AG04450 (cell line): ENCODE results near the gene PPP1R14D. TPM values are rescaled to one million over a fixed set of nuclear protein-coding genes. Genes with fewer than 3 reads are reported as not detected.

Source experiments
- CTCF ChIA-PET: fragments of 300-600, 350-600 bp; formaldehyde crosslinking; extraction: SDS; loops from one replicate; lab custom pipeline; 2022; ENCODE audit warnings: antibody characterized with exemption, inconsistent platforms; lab: Charles Lee
- POLR2A ChIA-PET: fragments of 350-600 bp; formaldehyde crosslinking; extraction: SDS; loops from one replicate; lab custom pipeline; 2021; ENCODE audit warnings: antibody characterized with exemption, inconsistent platforms; lab: Yijun Ruan, JAX
- DNase-seq: peaks from one replicate; pipeline ENCODE4 v3.0.0-alpha.2; 2011; ENCODE audit warnings: low read depth, low spot score
- H3K27ac ChIP-seq: one replicate; pipeline ENCODE4 v1.5.1; 2012; ENCODE audit warnings: low read depth, low read length, control low read depth
- H3K27me3 ChIP-seq: one replicate; pipeline ENCODE4 v1.6.0; 2012; ENCODE audit warnings: low read length; ENCODE audit not compliant: control insufficient read depth, insufficient read depth
- H3K4me3 ChIP-seq: 2 replicates; pipeline ENCODE4 v1.5.1; 2011; ENCODE audit warnings: mild to moderate bottlenecking, low read depth, low read length, control low read depth
- H3K9me3 ChIP-seq: 2 replicates; pipeline ENCODE4 v1.5.1; 2012; ENCODE audit warnings: low read length; ENCODE audit not compliant: control insufficient read depth, insufficient read depth
- polyA minus RNA-seq: library from RNA; depleted of rRNA, polyadenylated mRNA; stranded (reverse); fragments of >200 nt; gene quantifications from 2 replicates; pipeline ENCODE4 v1.2.3, GENCODE V29; 2011; rRNA and poly(A)+ RNA removed
- polyA plus RNA-seq: library from polyadenylated mRNA; depleted of rRNA; stranded (reverse); fragments of >200 nt; gene quantifications from 2 replicates; pipeline ENCODE4 v1.2.3, GENCODE V29; 2011; rRNA removed
- TF ChIP-seq, protein P1 (sequence below): IDR thresholded peaks from 2 replicates; pipeline ENCODE4 v1.5.1; 2011; ENCODE audit warnings: low read depth, low read length, control low read depth, inconsistent platforms

PPP1R14D gene, protein sequence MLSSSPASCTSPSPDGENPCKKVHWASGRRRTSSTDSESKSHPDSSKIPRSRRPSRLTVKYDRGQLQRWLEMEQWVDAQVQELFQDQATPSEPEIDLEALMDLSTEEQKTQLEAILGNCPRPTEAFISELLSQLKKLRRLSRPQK
- not detected in 2 replicates for polyA plus RNA-seq
- polyA minus RNA-seq: not detected in 2 replicates

DNA sequence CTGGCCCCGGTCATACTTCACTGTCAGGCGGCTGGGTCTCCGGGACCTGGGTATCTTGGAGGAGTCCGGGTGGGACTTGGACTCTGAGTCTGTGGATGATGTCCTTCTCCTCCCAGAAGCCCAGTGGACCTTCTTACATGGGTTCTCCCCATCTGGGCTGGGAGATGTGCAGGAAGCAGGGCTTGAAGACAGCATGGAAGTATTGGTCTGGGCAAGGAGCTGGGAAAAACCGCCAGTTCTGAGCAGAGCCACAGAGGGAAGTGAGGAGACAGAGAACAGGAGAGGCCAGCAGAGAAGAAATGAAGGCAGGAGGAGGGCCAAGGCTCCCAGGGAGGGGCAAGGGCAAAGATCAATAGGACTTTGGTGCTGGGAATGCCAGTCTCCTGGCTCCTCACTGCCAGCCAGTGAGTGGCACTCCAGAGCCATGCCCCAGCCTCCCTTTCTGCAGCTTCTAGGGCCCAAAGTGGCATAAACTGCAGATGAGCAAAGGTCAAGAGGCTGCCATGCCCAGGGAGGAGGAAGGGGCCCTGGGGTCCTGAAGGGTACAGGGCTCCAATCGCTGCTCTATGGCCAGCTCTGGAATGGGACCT lies at the start of gene PPP1R14D:
PPP1R14D (minus strand) TSS at position 262 of the 590 bp plus-strand sequence; CDS start at position 195, 67 bp downstream.
- POLR2A ChIA-PET: no interaction called here
- CTCF ChIA-PET: interaction anchor here (1.8 kb wide), 1 partner anchor 29 kb away, joined by 6 read pairs; no protein-coding TSS in a partner anchor
- DNase-seq: no peak
- no peak within 1 kb of the TSS for H3K4me3 ChIP-seq
- no peaks in the 10 kb centered on the region for H3K9me3 ChIP-seq
- H3K27ac ChIP-seq: no peak within 1 kb of the TSS
- TF ChIP-seq, protein P1, sequence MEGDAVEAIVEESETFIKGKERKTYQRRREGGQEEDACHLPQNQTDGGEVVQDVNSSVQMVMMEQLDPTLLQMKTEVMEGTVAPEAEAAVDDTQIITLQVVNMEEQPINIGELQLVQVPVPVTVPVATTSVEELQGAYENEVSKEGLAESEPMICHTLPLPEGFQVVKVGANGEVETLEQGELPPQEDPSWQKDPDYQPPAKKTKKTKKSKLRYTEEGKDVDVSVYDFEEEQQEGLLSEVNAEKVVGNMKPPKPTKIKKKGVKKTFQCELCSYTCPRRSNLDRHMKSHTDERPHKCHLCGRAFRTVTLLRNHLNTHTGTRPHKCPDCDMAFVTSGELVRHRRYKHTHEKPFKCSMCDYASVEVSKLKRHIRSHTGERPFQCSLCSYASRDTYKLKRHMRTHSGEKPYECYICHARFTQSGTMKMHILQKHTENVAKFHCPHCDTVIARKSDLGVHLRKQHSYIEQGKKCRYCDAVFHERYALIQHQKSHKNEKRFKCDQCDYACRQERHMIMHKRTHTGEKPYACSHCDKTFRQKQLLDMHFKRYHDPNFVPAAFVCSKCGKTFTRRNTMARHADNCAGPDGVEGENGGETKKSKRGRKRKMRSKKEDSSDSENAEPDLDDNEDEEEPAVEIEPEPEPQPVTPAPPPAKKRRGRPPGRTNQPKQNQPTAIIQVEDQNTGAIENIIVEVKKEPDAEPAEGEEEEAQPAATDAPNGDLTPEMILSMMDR: no peak
- peaks cover 9% of the 10 kb centered on the region for H3K27me3 ChIP-seq

DNA sequence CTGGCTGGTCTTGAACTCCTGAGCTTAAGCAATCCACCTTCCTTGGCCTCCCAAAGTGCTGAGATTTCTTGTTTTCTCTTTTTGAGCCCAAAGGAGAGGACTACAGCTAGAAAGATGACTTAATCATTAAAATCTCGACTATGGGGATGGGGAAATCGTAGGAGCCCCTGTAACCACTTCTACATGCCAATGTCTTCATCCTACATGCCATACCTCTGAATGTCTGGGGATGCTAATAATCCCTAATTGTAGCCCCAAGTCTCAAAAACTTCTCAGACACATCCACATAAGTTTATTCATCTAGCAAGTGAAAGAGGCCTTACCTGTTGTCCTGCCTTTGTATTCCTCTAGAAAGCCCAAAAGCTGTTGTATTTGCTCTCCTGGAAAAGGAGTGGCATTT lies 49.2 kb upstream of the PPP1R14D start:
- TF ChIP-seq, protein P1: no peak
- H3K27ac ChIP-seq: no peak overlapping the region
- no peak for DNase-seq
- peaks cover 3% of the 10 kb centered on the region for H3K27me3 ChIP-seq
- H3K4me3 ChIP-seq: no peak overlapping the region
- CTCF ChIA-PET: interaction anchor here (0.6 to 3.0 kb wide), 4 partner anchors 14 to 276 kb away, joined by 3 to 26 read pairs (median 4); partner anchors contain the start of gene VPS18
- POLR2A ChIA-PET: no interaction called here
- H3K9me3 ChIP-seq: no peaks in the 10 kb centered on the region; the same call in 1 of the 2 replicates

DNA sequence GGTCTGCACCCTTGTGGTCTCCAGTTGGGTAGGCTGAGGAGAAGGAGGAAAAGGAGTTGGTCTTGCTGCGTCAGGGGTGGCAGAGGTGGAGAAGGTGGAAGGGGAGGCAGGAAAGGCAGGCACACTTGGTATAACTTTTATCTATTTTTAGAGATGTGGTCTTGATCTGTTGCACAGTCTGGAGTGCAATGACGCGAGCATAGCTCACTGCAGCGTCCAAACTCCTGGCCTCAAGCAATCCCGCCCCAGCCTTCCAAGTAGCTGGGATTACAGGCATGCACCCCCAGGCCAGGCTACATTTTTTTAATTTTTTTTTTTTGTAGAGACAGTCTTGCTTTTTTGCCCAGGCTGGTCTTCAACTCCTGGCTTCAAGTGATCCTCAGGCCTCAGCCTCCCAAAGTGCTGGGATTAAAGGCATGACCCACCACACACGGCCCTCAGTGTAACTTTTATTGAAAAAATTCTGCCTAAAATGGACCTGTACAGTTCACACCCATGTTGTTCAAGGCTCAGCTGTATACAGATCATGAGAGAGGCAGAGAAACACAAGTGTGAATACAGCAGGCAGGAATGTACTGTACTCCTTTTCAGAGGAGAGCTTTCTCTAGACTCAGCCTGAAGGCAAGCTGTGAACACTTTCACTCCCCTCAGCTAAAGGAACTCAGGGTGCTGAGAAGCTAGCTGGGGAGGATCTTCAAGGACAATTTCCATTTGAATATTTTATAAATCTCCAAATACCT lies 47.7 kb upstream of the PPP1R14D start:
- DNase-seq: no peak
- Histone ChIP-seq H3K27me3 (peaks cover 9% of the 10 kb centered on the region), H3K27ac (no peak overlapping the region), H3K4me3 (no peak overlapping the region), H3K9me3 (no peaks in the 10 kb centered on the region)
- POLR2A ChIA-PET: no interaction called here
- CTCF ChIA-PET: interaction anchor here (1.0 to 1.7 kb wide), 3 partner anchors 16 to 19 kb away, joined by 5 to 7 read pairs (median 5); no protein-coding TSS in a partner anchor
- TF ChIP-seq, protein P1: no peak

DNA sequence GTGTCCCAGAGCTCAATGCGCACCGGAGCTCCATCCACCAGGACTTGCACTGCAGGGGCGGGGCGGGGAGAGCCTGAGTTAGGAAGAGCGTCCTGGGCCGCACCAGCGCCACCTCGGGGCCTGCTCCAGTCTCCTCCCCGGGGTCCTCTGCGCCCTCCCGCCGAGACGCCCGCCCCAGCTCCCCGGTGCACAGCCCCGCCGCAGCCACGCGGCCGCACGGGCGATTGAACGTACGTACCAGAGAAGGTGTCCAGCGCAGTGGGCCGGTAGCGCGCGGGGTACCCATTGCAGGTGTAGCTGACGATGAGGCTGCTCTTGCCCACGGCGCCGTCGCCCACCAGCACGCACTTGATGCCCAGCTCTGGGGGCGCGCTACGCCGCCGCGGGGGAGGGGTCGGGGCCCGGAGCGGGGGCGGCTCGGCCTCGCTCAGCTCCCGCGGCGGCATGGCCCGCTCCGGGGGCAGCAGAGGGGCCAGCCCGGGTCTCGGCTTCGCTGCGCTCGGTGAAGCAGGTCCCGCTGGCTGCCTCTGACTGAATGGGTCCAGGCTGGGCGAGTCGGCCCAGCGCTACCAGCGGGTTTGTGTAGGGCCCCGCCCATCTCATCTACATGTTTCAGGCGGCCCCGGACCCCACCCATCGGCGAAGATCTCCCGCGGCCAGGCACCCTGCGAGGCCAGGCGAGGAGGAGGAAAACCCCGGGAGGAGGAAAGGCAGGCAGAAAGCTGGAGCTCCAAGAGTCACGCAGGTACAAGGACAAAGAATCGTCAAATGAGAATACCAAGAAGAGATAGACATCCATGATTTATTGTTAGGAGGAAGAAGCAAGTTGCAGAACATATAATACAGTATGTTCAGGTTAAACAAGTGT lies 45.4 kb upstream of the PPP1R14D start, which contains the start of gene RHOV:
RHOV (minus strand) TSS at position 541 of the 868 bp plus-strand sequence; CDS start at position 446, 95 bp downstream.
- TF ChIP-seq, protein P1: peak; percentile 31
- ChIA-PET CTCF (interaction anchor here (0.5 to 1.7 kb wide), 7 partner anchors 10 to 130 kb away, joined by 3 to 7 read pairs (median 3); partner anchors contain the start of gene VPS18), POLR2A (no interaction called here)
- no peaks in the 10 kb centered on the region for H3K9me3 ChIP-seq
- peaks cover 12% of the 10 kb centered on the region for H3K27me3 ChIP-seq
- no peak for DNase-seq
- no peak within 1 kb of the TSS for H3K27ac ChIP-seq
- H3K4me3 ChIP-seq: peak within 1 kb of the TSS; percentile 58
